Measurements from ENCODE around the gene PTPRN2.
"Not testable (repeated sequence)": the region's sequence is repeated elsewhere in the genome, so short reads cannot be mapped to it uniquely, and the experiment has no call there.

Gene PTPRN2

DNA sequence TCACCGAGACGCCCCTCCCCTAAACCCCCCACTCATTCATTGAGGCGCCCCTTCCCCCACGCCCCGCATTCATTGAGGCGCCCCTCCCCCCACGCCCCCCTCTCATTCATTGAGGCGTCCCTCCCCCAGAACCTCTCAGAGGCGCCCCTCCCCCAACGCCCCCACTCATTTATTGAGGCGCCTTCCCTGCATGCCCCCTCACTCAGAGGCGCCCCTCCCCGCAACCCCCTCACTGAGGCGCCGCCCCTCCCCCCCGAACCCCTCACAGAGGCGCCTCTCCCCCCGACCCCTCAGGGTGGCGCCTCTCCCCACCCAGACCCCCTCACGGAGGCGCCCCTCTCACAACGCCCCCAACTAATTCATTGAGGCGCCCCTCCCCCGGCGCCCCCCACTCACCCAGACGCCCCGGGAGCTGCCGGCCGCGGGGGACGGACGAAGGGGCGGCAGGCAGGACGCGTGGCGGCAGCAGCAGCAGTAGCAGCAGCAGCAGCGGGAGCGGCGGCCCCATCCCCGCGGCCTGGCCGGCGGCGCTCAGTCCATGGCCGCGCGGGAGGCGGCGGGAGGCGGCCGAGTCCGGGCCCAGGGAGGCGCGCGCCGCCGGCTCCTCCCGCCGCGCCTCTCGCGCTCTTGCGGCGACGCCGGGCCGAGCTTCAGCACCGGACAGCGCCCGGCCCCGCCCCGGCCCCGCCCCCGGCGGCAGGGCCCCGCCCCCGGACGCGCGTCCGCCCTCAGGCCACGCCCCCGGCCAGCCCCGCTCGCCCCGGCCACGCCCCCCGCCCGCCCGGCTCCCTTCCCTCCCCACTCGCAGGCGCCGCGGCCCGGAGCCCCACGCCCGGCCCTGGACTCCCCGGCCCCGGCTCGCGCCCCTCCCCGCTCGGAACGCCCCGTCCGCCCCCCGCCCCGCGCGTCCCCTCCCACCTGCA lies at the start of gene PTPRN2:
TSS of gene PTPRN2 (minus strand) at position 662 of the 923 bp plus-strand sequence.
- DNase-seq = peak; percentile 38

DNA sequence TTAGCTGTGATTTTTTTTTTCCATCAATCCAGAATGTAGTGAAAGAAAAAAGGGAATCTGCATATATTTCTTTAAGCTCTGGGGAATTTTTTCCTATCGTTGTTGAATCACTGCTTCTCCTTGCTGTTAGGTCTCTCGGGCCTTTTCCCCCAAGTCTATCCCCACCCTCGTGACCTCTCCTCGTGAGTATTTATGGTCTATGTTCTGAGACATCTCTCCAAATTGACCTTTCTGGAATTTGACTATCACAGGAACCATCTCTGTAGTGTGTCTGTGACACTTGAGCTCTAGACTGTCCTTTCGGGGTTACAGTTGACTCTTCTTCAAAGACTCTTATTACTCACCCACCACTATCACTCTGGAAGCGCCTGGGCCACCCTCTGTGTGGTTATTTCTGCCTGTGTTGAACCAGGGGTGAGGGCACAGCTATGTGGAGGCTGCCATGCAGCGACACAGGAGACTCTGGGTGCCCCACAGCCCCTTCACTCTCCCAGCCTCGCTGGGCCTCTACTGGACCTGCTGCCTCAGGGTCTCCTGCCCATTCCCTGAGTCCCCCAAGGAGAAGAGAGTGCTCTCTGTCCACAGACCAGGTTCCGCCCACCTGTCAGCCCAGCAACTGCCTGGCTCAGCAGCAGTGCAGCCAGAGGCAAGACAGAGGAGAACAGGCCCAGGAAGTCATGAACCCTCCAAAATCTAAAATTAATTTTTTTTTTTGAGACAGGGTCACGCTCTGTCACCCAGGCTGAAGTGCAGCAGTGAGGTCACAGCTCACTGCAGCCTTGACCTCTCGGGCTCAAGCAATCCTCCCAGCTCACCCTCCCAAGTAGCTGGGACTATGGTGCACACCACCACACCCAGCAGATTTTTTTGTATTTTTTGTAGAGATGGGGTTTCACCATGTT lies 45.7 kb upstream of the PTPRN2 start:
- DNase-seq = no peak

DNA sequence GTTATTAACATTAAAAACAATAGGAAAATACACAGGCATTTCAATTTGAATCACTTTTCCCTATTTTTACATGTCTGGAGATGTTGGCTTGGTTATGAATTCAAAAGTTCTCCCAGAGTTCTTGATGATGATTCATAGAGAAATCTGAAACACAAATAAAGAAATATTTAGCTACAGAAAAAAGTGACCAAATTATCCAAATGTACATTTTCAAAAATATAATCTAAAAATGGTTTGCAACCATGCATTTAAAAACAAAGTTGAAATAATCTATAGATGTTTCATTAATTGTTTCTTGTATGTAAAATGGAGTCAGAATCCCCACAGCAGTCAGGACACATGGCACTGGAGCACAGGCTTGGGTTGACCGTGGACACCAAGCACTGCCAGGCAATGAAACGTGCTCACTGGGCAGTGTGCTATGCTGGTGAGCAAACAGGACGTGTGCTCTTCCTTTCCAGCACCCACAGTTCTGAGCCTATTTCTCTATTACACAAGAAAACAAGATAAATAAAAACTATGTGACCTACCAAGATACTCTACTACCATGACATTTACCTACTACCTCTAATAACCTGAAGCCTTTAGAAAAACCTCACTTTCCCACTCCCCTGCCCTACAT lies 44.1 kb upstream of the PTPRN2 start:
- no peak for DNase-seq

DNA sequence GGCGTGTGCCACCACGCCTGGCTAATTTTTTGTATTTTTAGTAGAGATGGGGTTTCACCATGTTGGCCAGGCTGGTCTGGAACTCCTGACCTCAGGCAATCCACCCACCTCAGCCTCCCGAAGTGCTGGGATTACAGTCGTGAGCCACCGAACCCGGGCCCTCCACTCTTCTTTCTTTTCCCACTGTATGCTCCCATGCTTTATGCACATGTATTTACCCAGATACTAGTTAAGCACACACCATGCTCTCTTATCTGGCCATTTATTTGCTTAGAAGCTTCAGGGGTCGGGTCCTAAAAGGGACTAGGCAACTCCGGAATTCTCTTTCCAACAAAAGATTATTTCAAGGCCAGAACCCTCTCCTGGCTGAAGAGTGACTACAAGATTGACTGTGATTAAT lies 38.7 kb upstream of the PTPRN2 start:
- not testable (repeated sequence) for DNase-seq

DNA sequence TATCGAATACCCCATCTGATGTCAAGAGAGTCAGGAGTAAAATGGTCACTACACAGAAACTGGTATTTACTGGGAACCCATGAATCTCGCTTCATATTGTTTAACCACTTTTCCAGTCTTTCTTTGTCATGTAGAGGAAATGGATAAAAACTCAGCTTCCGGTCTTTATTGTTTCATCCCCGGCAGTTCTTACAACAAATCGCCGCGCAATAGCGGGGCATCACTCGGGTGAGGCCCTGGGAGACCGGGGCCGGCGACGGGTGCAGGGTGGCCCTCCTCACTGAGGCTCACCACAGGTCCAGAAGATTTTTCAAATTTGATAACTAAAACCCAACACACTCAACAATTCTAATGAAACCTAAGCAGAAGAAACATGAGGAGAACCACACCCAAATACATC lies 35.6 kb upstream of the PTPRN2 start:
- DNase-seq = no peak

DNA sequence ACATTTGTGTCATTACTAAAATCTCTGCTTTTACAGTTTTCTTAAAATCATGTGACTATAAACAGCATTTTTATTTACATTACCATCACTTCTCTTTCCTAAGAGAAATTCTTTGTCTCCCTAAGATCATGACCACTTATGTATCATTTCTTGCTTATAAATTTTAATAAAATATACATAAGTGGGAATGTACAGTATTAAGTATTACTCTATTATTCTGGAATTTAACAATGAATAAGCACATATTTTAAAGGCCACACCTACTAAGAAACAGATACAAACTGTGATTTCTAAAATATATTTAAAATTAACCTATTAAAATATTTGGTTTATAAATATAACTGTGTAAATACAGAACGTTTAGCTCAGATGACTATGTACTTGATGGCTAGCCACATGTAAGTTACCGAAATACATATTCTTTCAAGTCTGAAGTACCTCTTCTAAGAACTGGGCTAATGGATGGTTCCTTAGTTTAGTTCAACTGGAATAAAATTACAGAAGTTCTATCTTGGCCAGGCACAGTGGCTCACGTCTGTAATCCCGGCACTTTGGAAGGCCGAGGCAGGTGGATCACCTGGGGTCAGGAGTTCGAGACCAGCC lies 33.3 kb upstream of the PTPRN2 start:
- DNase-seq = no peak

DNA sequence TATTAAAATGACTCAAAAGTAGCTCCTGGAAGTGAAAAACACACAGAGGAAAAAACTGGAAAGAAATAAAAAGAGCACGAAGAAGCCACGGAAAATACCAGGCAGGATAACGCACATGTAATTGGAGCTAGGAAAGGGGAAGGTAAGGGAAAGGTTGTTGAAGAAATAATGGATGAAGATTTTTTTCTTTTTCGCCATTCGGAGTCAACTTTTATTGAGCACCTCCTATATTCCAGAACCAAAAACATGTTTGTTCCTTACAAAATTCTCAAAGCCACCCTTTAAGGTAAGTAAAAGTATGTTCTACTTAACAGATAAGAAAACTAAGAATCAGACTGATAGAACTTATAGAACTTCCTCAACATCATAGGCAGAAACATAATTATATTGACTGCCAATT lies 32.8 kb upstream of the PTPRN2 start:
- no peak for DNase-seq

DNA sequence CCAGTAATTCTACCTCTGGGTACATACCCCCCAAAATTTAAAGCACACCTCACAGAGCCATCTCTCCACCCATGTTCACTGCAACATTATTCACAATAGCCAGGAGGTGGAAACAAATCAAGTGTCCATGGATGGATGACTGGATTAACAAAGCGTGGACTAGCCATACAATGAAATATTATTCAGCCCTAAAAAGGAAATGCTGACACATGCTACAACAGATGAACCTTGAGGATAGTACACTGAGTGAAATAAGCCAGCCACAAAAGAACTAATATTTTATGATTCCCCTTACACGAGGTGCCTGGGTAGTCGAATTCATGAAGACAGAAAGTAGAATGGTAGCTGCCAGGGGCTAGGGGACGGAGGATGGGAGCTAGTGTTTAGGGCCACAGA lies 31.1 kb upstream of the PTPRN2 start:
- DNase-seq = no peak

DNA sequence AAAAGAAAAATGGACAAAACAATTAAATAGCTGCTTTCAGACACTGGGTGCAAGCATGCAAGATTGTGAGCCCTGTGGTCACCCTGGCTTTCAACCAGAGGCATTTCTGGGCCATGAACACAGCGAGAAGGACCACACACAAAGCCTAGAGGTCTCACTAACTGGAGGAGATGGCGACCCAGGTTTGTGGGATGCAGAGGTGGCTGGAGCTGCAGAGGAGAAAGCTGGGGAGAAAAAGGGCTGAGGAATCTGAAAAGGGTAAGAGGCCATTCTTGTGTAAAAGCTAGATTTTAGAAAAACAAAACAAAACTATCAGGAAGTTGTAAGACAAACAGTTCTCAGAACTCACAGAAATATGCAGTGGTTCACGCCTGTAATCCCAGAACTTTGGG lies 30.1 kb upstream of the PTPRN2 start:
- DNase-seq = no peak

DNA sequence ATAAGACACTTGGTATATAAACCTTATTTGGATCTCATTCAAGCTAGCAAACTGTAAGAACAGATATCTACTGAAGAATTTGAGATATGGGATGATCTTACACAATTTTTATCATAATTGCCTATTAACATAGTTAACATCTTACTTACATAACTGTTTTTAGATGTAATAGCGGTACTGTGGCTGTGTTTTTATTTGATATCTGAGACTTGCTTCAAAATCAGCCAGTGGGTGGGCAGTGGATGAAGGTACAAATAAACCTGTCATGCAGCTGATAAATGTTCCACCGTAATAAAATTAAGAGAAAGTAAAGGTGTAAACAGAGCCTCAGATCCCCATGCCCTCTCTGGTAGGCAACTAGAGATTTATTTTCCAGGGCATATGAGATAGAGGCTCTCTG lies 28.4 kb upstream of the PTPRN2 start:
- DNase-seq = no peak

DNA sequence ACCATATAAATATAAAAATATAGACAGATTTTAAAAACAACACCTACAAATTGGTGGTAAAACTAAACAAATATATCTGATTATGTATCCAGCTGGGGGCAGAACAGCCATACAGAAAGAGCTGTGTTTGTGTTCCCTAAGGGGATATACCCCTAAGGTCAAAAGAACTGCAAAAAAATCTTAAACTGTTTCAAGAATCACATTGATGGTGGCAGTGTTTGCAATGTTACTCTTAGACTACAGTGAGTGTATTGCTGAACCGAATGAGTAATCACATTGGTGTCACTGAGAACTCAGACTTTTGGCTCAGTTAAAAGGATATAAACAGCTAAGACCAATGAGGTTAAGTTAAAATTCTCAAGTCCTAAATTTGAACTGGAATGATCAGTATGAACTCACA lies 27.1 kb upstream of the PTPRN2 start:
- no peak for DNase-seq

DNA sequence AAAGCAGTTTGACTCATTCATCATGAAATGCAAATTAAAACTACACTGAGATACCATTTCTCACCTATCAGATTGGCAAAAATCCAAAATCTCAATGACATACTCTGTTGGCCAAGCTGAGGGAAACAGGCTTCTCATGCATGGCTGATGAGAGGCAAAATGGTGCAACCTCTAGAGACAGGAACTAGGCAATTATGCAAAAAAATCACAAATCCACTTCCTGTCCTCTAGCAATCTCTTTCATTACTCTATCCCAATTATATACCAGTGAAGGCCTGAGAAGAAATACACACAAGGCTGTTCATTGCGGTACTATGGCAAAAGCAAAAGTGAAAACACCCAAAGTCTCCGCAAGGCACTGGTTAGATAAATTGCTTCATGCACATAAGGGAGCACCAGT lies 25.9 kb upstream of the PTPRN2 start:
- DNase-seq = no peak

DNA sequence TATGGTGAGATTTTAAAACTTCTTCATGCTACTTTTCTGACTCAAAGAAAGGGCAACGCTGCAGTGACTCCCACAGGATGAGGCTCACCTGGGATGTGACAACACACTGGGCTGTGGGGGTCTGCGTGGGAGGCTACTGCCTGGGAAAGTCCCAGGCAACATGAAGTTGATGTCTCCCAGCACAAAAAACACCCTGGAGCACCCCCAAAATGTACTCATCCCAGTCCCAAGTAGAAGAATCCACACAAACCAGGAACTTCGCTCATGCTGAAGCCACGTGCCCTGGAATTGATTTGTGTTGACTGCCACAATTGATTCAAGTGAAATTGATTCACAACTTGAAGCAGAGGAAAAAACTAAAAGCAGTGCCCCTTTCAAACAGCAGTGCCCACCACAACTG lies 24.9 kb upstream of the PTPRN2 start:
- DNase-seq = no peak

DNA sequence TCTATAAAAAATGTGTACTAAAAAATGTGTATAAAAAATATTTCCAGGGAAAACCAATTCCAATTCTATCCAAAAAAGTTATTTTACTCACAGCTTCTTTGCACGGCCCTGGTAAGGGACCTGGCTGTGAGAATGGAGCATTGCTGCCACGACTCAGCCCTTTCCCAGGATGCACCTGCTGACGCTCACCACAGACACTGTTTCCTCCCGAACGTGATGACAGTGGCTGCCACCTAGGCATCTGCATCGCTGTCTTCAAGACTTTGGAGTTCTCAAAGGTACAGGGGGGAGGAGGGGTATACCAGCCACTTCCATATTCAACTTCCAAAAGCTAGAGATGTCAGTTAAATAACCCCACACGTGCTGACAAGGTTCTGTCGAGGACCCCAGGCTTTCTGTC lies 23.9 kb upstream of the PTPRN2 start:
- DNase-seq = no peak

DNA sequence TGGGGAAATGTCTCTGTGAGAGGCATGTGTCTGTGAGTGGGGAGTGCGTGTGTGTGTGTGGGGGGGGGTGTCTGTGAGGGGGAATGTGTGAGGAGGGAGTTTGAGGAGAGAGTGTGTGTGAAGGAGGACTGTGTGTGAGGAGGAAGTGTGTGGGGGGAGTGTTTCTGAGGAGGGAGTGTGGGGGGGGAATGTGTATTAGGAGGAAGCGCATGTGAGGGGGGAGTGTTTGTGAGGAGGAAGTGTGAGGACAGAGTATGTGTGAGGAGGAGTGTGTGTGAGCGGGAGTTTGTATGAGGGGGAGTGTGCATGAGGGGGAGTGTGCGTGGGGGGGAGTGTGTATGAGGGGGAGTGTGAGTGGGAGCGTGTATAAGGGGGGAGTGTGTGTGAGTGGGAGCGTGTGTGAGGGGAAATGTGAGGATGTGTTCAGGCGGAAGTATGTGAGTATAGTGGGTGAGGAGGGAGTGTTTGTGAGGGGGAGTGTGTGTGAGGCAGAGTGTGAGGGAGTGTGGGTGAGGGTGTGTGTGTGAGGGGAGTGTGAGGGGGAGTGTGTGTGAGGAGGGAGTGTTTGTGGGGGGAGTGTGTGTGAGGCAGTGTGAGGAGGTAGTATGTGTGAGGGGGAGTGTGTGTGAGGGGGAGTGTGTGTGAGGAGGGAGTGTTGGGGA lies 21.8 kb upstream of the PTPRN2 start:
- DNase-seq = no peak

DNA sequence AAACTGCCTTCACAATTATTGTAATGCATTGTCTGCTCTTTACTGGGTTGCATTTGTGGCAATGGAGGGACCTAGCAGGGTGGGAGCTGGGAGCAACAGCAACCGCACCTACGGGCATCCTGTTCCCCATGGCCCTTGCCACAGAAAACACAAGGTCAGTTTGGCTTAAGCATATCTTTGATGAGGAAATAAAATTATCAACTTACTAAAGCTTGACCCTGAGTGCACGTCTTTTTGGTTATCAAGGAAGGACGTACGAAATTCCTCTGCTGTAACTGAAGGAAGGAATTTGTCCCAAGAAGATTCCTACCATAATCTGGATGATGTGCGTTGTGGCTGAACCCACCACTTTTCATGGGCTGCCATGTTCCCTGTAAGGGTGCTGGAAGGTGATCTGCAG lies 19.9 kb upstream of the PTPRN2 start:
- no peak for DNase-seq

DNA sequence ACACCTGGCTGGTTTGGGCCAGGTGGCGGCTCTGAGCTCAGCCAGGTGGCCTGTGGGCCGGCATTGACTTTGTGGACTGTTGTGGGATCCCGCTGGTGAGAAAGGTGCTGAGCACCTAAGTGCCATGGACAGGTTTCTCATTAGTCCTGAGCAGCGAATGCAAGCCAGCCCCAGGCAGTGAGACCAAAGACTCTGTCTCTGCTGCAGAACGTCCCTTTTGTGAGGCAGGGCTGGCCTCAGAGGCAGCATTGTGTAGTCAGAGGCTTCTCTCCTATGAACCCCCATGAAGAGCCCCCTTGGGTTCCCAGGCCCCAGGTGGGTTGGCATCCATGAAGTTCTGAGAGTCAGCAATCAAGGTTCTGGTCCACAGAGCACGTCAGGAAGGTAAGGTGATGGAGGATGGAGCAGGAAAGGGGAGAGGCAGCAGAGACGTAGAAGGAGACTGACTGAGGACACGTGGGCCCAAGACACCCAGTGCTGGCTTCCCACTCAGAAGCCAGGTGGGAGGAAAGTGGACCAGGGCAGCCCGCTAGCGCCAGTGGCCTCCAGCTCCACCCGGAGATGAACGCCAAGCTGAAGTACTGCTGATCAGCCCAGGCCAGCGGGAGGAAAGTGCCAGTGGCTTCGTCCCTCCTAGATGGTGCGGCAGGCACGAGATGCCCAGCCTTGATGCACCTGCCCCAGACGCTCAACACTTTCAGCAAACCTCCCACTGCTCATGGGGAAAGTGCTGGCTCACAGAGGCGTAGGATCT lies 19.2 kb upstream of the PTPRN2 start:
- DNase-seq = no peak

DNA sequence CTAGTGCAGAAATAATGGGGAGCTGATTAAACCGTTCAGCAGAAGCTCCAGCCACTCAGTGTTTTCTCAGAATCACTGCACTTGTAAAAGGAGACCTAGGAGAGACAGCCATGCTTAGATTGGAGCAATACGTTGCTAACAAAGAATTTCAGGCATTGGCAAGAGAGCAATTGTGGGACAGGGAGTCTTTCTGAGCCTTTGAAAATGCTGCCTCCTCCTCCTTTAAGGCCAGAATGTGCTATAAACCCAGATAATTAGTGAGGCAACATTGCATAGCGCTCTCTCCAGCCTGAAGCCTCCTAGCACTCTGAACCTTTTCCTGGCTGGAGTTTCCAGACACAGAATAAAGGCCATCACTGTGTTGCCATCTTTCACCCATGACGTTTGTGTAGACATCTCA lies 18.5 kb upstream of the PTPRN2 start:
- DNase-seq = no peak

DNA sequence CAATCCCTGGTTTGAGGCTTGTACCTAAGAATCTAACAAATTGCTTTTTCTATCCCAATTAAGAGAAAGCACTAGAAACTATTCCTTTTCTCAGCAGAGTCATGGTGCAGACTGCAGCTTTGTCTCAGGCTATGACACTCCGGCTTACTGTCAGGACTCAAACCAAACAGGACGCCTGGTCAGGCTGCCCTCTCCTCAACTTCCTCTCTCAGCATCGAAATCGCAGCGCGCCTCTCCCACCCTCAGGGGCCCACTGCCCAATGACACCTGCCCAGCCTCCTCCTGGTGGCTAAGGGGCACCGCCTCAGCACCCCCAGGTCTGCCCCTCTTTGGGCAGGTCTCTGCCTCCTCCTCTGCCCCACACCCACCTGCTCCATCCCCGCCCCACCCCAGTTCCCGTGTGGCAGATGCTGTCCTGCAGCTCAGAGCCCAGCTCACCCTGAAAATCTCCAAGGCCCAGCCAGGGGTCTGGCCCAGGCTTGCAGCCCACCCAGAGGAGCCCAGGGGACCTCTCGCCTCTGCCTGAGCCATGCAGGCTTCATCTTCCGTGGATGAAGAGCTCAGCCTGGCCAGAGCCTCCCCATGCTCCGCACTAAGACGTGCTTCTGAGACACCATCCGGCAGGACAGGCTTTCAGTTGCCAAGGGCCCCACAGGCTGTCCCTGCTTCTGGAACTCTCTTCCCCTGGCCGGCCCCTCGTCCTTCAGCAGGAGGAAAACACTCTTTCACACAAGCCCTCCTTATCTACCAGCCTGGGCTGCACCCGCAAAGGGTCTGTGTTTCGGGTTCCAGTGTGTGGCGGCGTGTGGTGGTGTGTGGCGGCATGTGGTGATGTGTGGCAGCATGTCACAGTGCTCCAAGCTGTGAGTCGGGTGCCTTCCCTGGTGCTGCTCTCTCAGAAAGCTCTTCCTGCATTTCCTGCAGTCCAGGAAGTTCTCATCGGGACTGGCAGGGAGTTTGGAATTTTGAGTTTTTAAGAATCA lies 16.4 kb upstream of the PTPRN2 start:
- no peak for DNase-seq
